Fibroblast of lung (primary cell): Measurements from ENCODE around the gene MUS81.

Source experiments
- CTCF ChIP-seq, 2 donors: IDR thresholded peaks in 1 of 2; conservative IDR thresholded peaks in 1 of 2; 1 replicate in 1 of 2; 2 replicates in 1 of 2; pipeline ENCODE4 v1.5.1; 2011 to 2012; ENCODE audit warnings: low read length in 2 of 2, control low read depth in 1 of 2, inconsistent platforms in 1 of 2, low read depth in 1 of 2, mild to moderate bottlenecking in 1 of 2
- EZH2 ChIP-seq: IDR thresholded peaks from 2 replicates; pipeline ENCODE4 v1.5.1; 2012; ENCODE audit warnings: low read length, control low read depth, mild to moderate bottlenecking; ENCODE audit errors: missing control alignments

GRCh38 chr11:65895482-65895981 is 35.3 kb downstream of the MUS81 start:
- TF ChIP-seq EZH2 (no peak), CTCF (conservative IDR thresholded peaks at IDR 0.05 in 1 of 2, IDR thresholded peaks at IDR 0.05 in 1 of 2; ENCODE audit: low read depth in 1 of 2, low read length in 2 of 2) (no peak)
